Measurements from ENCODE around the gene TDRD3.

- no peak for TF ChIP-seq CTCF (IDR thresholded peaks at IDR 0.05)
- no peak for TF ChIP-seq EZH2phosphoT487 (IDR thresholded peaks at IDR 0.05)
These were observed 45.7 kb upstream of the TDRD3 start for GRCh38 chr13:60351326-60351725.

All from neural progenitor cell (in vitro differentiated cells).